Esophagus squamous epithelium (tissue), 5 donors: ENCODE results near the gene MFN2. TPM values are rescaled to one million over a fixed set of nuclear protein-coding genes. Genes with fewer than 3 reads are reported as not detected.

Experiments used
- DNase-seq: peaks from one replicate; lab custom pipeline; 2025; lab: John Stamatoyannopoulos, UW
- H3K27ac ChIP-seq, 4 donors: fragments of 200-600 bp; sonication (generic); one replicate each; pipeline ENCODE4 v1.5.1; 2016 to 2019; ENCODE audit warnings: mild to moderate bottlenecking in 1 of 4
- H3K27me3 ChIP-seq, 4 donors: fragments of 200-600 bp; sonication (generic); 1 replicate in 3 of 4; 2 replicates in 1 of 4; pipeline versions ENCODE4 v1.5.1 to v1.6.0; 2017 to 2021; ENCODE audit warnings: antibody characterized with exemption in 1 of 4
- H3K36me3 ChIP-seq, 3 donors: fragments of 200-600 bp; sonication (generic); one replicate each; pipeline ENCODE4 v1.5.1; 2016 to 2019
- H3K4me1 ChIP-seq, 3 donors: fragments of 200-600 bp; sonication (generic); one replicate each; pipeline ENCODE4 v1.5.1; 2017 to 2019
- H3K4me3 ChIP-seq, 4 donors: fragments of 200-600 bp; sonication (generic); 1 replicate in 3 of 4; 2 replicates in 1 of 4; pipeline ENCODE4 v1.5.1; 2016 to 2019; ENCODE audit warnings: mild to moderate bottlenecking in 2 of 4, moderate library complexity in 1 of 4
- H3K9me3 ChIP-seq, 3 donors: fragments of 200-600 bp; sonication (generic); one replicate each; pipeline ENCODE4 v1.5.1; 2016 to 2019
- POLR2A ChIP-seq, 4 donors: fragments of 450-650 bp; IDR thresholded peaks; one replicate each; pipeline ENCODE4 v1.6.1; 2017; ENCODE audit warnings: antibody characterized with exemption in 4 of 4, mild to moderate bottlenecking in 4 of 4, moderate library complexity in 3 of 4
- WGBS, 2 donors: methylation state at CpG; one replicate each; pipeline ENCODE4 v1.1.5; 2018; 5-methylcytosine and 5-hydroxymethylcytosine counted together
- intact Hi-C: fragments of 100-400 bp; cut with DNase I; formaldehyde crosslinking; loops from one replicate; pipeline ENCODE4 v1.15.0; 2022
- total RNA-seq, 4 donors: library from RNA; depleted of rRNA; stranded (reverse); fragments of >200 nt; gene quantifications; one replicate each; pipeline ENCODE4 v1.1.0, GENCODE V29; 2016
- TF ChIP-seq, protein P1 (sequence below), 6 experiments: fragments of 450-650 bp in 4 of 6; fragments of 200-600 bp in 2 of 6; sonication (generic) in 2 of 6; IDR thresholded peaks; one replicate each; pipeline ENCODE4 v1.5.1; 2016 to 2019; ENCODE audit warnings: antibody characterized with exemption in 6 of 6, mild to moderate bottlenecking in 4 of 6, moderate library complexity in 4 of 6
- donor health status: DM: yes; HTN: yes; CAD: no.

Gene MFN2
- total RNA-seq, 4 donors from 2014 or later, result 64.4 to 96.9 (median 78.7) TPM

DNA sequence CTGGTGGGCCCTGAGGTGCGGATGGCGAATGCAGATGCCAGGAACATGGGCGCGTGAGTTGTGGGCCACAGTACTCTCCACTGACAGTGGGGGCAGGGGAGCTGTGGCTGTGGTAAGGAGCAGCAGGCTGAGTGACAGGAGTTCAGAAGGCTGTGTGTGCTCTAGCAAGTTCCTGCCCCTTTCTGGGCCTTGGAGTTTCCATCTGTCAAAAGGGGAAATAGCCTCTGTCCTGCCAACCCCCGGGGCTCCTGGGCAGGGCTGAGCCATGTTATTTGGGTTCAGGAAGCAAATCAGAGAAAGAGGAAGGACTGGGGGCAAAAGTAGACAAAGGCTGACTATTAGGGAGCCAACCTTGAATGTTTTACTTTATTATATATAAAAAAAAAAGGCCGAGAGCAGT lies 19.5 kb upstream of the MFN2 start:
- Histone ChIP-seq H3K27me3 (no peaks in the 10 kb centered on the region), H3K9me3 (no peaks in the 10 kb centered on the region), H3K27ac (peak overlapping the region in 3 of 4 donors; percentile 1 to 44 (median 2)), H3K4me1 (peaks cover 5 to 17% (median 10%) of the 10 kb centered on the region in 3 donors), H3K4me3 (no peak overlapping the region), H3K36me3 (peaks cover 29 to 99% (median 35%) of the 10 kb centered on the region in 3 donors)
- intact Hi-C loops, result loop anchor here (10.0 kb wide), 1 partner anchor 126 kb away; no protein-coding TSS in a partner anchor
- WGBS, 2 donors, result 6 to 23% methylated on average over 2 of the region's 6 CpGs
- TF ChIP-seq POLR2A (IDR thresholded peaks at IDR 0.05), result no peak
- TF ChIP-seq, protein P1, sequence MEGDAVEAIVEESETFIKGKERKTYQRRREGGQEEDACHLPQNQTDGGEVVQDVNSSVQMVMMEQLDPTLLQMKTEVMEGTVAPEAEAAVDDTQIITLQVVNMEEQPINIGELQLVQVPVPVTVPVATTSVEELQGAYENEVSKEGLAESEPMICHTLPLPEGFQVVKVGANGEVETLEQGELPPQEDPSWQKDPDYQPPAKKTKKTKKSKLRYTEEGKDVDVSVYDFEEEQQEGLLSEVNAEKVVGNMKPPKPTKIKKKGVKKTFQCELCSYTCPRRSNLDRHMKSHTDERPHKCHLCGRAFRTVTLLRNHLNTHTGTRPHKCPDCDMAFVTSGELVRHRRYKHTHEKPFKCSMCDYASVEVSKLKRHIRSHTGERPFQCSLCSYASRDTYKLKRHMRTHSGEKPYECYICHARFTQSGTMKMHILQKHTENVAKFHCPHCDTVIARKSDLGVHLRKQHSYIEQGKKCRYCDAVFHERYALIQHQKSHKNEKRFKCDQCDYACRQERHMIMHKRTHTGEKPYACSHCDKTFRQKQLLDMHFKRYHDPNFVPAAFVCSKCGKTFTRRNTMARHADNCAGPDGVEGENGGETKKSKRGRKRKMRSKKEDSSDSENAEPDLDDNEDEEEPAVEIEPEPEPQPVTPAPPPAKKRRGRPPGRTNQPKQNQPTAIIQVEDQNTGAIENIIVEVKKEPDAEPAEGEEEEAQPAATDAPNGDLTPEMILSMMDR (IDR thresholded peaks at IDR 0.05), result no peak
- DNase-seq, result no peak

DNA sequence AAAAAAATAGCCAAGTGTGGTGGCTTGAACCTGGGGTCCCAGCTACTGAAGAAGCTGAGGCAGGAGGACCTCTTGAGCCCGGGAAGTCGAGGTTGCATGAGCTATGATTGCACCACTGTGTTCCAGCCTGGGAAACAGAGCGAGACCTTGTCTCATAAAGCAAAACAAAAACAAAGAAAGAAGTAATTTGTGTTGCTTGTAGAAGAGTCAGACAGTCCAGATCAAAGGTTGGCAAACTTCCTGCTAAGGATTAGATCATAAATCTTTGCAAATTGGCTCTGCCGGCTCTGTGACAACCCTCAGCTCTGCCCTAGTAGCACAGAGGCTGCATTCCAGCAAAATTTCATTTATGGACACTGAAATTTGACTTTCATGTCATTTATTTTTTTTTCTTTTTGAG lies 19.0 kb upstream of the MFN2 start:
- Histone ChIP-seq H3K27me3 (no peaks in the 10 kb centered on the region), H3K4me3 (no peak overlapping the region), H3K27ac (peak overlapping the region in 1 of 4 donors; percentile 44), H3K4me1 (peaks cover 5 to 17% (median 10%) of the 10 kb centered on the region in 3 donors), H3K9me3 (no peaks in the 10 kb centered on the region), H3K36me3 (peaks cover 29 to 99% (median 39%) of the 10 kb centered on the region in 3 donors)
- intact Hi-C loops, result loop anchor here (10.0 kb wide), 1 partner anchor 126 kb away; no protein-coding TSS in a partner anchor
- DNase-seq, result no peak
- TF ChIP-seq, protein P1 (IDR thresholded peaks at IDR 0.05), result no peak
- TF ChIP-seq POLR2A (IDR thresholded peaks at IDR 0.05), result no peak
- WGBS, 2 donors, result 43 to 45% methylated on average over 4 of the region's 4 CpGs

DNA sequence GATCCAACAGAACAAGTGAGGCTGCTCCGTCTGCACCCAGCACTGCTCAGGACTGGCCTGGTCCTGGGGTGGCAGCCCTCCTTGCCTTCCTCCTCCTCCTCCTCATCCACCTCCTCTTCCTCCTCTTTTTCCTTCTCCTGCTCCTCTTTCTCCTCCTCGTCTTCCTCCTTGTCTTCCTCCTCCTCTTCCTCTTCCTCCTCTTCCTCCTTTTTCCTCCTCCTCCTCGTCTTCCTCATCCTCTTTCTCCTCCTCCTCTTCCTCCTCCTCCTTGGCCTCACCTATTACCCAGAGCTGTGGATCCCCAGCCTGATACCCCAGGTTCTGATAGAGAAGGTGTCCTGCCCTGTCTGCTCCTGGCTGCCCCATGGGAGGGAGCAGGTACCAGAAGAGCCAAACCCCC lies 16.6 kb upstream of the MFN2 start:
- TF ChIP-seq, protein P1 (IDR thresholded peaks at IDR 0.05), result no peak
- TF ChIP-seq POLR2A (IDR thresholded peaks at IDR 0.05), result no peak
- Histone ChIP-seq H3K27me3 (no peaks in the 10 kb centered on the region), H3K9me3 (no peaks in the 10 kb centered on the region), H3K4me1 (peaks cover 5 to 37% (median 10%) of the 10 kb centered on the region in 3 donors), H3K27ac (no peak overlapping the region), H3K36me3 (peaks cover 21 to 82% (median 21%) of the 10 kb centered on the region in 3 donors), H3K4me3 (no peak overlapping the region)
- intact Hi-C loops, result loop anchor here (10.0 kb wide), 1 partner anchor 129 kb away; no protein-coding TSS in a partner anchor
- no peak for DNase-seq
- WGBS, 2 donors, result 77 to 86% methylated on average over 3 of the region's 3 CpGs

DNA sequence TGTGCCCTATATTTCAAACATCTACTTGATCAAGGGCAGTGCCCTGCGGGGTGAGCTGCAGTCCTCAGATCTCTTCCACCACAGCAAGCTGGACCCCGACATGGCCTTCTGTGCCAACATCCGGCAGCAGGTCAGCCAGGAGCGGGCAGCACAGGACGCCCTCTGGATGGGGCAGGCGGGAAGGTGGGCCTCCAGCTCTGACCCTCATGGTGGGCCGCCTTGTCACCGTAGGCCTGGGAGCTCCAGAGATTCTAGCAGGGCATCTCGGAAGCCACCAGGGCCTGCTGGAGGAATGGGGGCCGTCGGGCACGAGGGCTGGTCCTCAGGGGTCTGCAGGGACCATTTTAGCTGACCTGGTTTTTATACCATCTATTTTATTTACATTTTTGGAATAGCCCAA lies 15.6 kb upstream of the MFN2 start:
- 88 to 100% methylated on average over 4 to 5 of the region's 12 CpGs for WGBS, 2 donors
- TF ChIP-seq, protein P1 (IDR thresholded peaks at IDR 0.05), result no peak
- TF ChIP-seq POLR2A (IDR thresholded peaks at IDR 0.05), result no peak
- H3K36me3 ChIP-seq, result peaks cover 19 to 72% (median 21%) of the 10 kb centered on the region in 3 donors
- DNase-seq, result no peak
- intact Hi-C loops, result loop anchor here (10.0 kb wide), 1 partner anchor 130 kb away; no protein-coding TSS in a partner anchor
- H3K4me1 ChIP-seq, result peaks cover 5 to 47% (median 10%) of the 10 kb centered on the region in 3 donors
- no peak overlapping the region for H3K27ac ChIP-seq
- H3K9me3 ChIP-seq, result no peaks in the 10 kb centered on the region
- H3K4me3 ChIP-seq, result no peak overlapping the region
- H3K27me3 ChIP-seq, result no peaks in the 10 kb centered on the region

DNA sequence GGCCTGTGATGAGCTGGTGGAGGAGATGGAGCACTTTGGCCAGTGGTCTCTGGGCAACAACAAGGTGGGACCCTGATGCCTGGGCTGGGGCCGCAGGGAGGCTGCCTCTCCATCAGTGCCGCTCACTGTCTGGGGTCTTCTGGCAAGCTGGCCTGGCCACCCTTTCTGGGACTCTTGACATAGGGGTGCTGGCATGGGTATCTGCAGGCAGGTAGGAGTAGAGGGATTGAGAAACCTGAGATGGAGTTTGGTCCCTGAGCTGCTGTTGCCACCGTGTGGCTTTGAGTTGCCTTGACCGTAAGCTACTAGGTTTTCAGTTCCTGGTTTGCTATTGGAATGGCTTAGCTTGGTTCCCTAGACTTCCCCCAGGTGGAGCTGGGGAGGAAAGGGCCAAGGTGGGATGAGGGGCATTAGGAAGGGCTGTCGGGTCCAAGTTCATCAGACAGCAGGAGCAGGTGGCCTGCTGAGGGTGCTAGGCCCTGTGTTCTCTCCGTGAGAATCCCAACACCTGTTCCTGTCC lies 13.2 kb upstream of the MFN2 start:
- Histone ChIP-seq H3K4me3 (no peak overlapping the region), H3K27me3 (no peaks in the 10 kb centered on the region), H3K27ac (peak overlapping the region in 3 of 4 donors; percentile 69 to 86 (median 78)), H3K9me3 (no peaks in the 10 kb centered on the region), H3K4me1 (peaks cover 0 to 52% (median 0%) of the 10 kb centered on the region in 3 donors), H3K36me3 (peaks cover 14 to 59% (median 19%) of the 10 kb centered on the region in 3 donors)
- no peak for DNase-seq
- intact Hi-C loops, result loop anchor here (10.0 kb wide), 1 partner anchor 132 kb away; no protein-coding TSS in a partner anchor
- TF ChIP-seq, protein P1 (IDR thresholded peaks at IDR 0.05), result peak in 5 of 6 experiments; percentile 34 to 75 (median 53)
- no peak for TF ChIP-seq POLR2A (IDR thresholded peaks at IDR 0.05)
- 24 to 72% methylated on average over 3 to 4 of the region's 6 CpGs for WGBS, 2 donors
